ENCODE data around the gene ADAMTS18.
"Not testable (repeated sequence)": the region's sequence is repeated elsewhere in the genome, so short reads cannot be mapped to it uniquely, and the experiment has no call there.

ADAMTS18 gene

DNA sequence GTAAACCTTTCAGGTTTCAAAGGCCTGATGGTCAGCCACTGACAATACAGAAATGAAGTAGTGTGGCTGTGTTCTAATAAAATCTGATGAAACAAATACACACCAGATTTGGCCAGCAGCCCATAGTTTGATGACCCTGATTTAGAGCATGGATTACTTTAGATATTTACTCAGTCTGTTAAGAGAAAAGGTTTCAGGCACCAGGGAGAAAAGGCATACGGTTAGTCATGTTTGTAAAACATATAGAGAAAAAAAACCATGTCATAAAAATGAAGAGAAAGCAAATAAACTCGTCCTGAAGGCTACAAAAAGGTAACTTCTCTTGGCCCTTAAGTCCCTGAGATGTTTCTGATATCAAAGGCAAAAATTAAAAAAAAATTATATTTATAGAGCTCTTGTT, 112.1 kb downstream of the ADAMTS18 start:
- DNase-seq, result no peak

DNA sequence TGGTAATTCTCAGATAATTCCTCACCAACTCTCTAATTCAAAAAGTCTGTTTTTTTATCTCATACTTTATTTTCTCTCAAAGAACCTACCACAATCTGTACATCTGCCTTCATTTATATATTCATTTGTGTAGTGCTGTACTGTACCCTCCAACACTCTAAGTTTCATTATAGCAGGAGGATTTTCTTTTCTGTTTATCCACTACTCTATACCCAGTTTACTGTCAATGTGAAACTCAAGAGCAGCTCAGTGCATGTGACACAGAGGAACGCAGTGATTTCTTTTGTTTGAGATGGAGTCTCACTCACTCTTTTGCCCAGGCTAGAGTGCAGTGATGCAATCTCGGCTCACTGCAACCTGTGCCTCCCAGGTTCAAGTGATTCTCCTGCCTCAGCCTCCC, 117.8 kb downstream of the ADAMTS18 start:
- DNase-seq, result no peak

GRCh38 chr16:77310877-77311276, 124.0 kb downstream of the ADAMTS18 start:
- DNase-seq, result no peak

DNA sequence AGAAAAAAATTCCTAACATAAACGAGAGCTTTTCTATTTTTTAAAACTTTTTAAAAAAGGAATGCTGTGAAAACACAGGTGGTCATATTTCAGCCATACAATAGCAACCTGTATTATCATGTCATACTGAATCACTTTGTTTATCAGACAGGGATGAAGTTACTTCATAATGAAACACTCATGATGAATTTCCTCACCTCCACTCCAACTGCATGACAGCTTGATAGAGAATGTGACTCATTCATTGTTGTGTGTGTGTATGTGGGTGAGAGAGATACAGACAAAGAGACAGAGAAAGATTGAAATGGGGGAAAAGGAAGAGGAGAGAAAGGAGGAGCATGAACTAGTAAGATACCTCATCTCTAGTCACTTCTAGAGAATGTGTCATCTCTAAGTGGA, 126.7 kb downstream of the ADAMTS18 start:
- no peak for DNase-seq

GRCh38 chr16:77307426-77308162, 127.2 kb downstream of the ADAMTS18 start:
- no peak for DNase-seq

GRCh38 chr16:77306075-77306474, 128.8 kb downstream of the ADAMTS18 start:
- DNase-seq, result no peak

GRCh38 chr16:77304877-77305276, 130.0 kb downstream of the ADAMTS18 start:
- no peak for DNase-seq

- no peak for DNase-seq
These were observed 130.7 kb downstream of the ADAMTS18 start for GRCh38 chr16:77304134-77304533.

DNA sequence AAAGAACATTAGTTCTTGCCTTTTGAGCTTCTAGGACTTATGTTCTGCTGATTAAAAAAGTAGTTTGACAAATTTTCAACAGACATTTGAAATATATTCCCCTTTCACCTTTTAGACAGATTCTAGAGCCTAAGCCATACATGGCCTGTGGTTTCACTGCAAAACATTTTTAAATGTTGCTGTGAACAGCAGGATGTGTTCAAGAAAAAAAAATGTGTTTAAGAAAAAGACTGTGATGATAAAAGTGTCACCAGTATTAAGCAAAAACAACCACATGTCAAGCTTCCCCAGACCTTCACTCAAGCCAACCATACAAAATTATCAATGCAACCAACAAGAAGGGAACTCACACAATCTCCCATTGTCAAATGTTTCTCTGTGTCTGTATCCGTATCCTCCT, 132.2 kb downstream of the ADAMTS18 start:
- no peak for DNase-seq

- no peak for DNase-seq
These were observed 132.6 kb downstream of the ADAMTS18 start for GRCh38 chr16:77302249-77302648.

GRCh38 chr16:77300256-77300655, 134.6 kb downstream of the ADAMTS18 start:
- DNase-seq, result no peak

DNA sequence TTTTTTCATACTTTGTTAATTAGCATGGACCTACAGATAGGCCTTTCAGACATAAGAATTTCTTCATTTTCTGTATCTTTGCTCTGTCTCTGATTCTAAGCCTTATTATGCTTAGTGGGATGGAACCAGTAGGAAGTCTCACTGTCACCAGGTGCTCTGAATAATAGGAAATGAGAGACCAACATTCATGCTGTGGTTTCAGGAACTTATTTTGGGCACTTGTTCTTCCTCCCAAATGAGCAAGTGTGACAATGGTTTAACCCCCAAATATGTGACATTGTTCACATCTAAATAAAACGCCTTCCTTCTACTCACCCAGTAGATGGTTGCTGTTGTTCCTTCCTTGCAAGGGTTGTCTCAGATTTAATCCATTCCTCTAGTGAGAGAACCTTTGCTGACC, 135.4 kb downstream of the ADAMTS18 start:
- no peak for DNase-seq

GRCh38 chr16:77298418-77299360, 136.1 kb downstream of the ADAMTS18 start:
- no peak for DNase-seq

GRCh38 chr16:77297996-77298395, 136.8 kb downstream of the ADAMTS18 start:
- DNase-seq, result no peak

- no peak for DNase-seq
These were observed 138.9 kb downstream of the ADAMTS18 start for GRCh38 chr16:77295896-77296295.

DNA sequence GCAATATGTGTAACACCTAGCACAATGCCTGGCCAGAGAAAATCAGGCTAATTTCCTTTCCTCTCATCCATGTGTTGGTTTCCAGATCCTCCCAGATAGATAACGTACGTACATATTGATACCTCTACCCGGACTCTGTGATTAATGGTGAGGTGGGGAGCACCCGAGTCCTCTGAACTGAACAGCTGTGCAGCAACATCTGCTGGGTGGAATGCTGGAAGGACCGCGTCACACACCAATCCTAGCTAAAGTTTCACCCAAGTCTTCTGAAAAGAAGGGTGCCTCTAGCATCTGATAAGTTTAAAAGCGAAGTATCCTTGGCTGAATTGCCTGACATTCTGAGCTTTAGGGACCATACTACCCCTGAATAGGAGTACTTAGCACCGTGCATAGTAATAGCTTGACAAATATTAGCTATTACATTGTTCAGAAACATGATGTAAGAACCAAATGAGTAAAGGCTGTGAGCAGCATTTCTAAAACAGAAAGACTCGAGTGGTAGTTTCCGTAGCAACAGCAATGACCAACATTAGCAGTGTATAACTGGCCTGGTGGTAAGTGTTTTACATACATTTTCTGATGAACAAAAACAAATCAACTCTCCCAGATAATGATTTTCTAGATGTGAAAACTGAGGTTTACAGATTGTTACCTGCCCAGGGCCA, 144.3 kb downstream of the ADAMTS18 start:
- no peak for DNase-seq

GRCh38 chr16:77289331-77289809, 145.5 kb downstream of the ADAMTS18 start:
- DNase-seq, result no peak

DNA sequence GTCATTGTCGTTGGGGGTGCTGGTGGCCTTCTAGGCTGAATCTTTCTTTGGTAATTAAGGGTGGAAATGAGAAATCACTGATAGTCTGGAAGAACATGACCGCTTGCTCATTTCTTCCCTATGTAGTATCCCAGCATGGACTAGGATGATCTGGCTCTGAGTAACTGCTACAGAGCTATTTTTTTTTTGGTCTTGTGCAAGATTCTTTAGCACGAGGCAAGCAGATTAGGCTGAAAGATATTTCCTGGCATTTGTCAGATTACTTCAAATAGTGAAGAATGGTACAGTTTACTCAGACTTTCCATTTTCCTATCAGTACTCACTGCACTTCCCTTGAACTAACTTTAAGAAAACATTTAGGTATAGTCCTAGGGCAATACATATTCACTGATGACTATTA, 146.6 kb downstream of the ADAMTS18 start:
- DNase-seq, result no peak

DNA sequence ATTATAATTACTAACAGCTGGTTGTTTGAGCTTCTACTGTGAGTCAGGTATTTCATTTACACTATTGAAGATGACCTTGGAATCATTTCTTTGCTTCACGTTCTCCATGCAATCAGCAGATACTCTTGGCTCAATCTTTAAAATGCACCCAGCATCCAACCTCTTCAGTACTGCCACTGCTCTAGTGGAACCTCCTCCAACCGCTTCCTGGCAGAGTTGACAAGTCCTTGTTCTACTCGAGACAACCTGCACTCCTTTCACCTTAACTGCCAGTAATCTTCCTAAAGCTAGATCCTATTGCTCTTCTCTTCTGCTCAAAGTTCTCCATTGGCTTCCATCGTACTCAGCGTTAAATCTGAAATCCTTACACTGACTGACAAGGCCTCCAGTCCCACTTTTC, 149.2 kb downstream of the ADAMTS18 start:
- no peak for DNase-seq

DNA sequence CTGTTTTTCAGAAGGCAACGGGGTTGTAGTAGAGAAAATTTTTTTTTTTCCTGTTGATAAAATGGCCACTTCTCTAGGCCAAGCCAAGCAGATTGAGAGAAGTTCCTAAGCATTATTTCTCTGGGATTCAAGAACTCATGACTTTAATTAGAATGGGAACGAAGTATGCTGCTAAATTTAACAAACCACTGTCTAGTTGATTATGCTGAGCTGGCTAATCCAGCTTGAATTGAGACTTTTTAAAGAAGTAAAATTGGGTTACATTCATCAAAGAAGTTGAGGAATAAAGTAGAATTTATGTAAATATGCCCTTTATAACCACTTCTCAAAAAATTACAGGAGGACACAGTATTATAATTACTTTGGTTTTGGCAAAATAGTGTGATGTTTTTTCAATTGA, 152.5 kb downstream of the ADAMTS18 start:
- no peak for DNase-seq

DNA sequence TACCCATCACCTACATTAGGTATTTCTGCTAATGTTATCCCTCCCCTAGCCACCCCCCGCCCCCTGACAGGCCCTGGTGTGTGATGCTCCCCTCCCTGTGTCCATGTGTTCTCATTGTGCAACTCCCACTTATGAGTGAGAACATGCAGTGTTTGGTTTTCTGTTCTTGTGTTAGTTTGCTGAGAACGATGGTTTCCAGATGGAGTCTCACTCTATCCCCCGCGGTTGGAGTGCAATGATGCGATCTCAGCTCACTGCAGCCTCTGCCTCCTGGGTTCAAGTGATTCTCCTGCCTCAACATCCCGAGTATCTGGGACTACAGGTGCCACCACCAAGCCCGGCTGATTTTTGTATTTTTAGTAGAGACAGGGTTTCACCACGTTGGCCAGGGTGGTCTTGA, 155.5 kb downstream of the ADAMTS18 start:
- not testable (repeated sequence) for DNase-seq

DNA sequence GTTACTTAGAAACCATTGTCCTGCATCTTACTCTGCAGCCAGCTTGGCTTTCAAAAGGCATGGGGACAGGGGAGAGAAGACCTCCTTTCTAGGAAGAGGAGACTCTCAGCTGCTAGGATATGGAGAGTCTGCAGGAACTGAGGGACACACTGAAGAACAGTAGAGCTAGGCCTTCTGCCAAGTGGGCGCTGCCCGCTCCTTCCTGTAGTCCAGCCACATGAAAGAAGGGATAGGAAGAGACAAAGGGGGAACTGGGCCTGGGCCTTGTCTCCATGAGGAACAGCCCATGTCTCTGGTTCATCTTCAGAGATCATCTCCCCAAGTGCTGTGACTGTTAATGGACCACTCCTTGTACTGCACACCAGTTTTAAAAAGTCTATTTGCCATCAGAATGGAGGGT, 157.3 kb downstream of the ADAMTS18 start:
- no peak for DNase-seq

- no peak for DNase-seq
These were observed 157.7 kb downstream of the ADAMTS18 start for GRCh38 chr16:77277141-77277540.
